ENCODE data around the gene SLC35D2. TPM values are rescaled to one million over a fixed set of nuclear protein-coding genes. Genes with fewer than 3 reads are reported as not detected.
"Not testable (repeated sequence)": the region's sequence is repeated elsewhere in the genome, so short reads cannot be mapped to it uniquely, and the experiment has no call there.

The SLC35D2 gene
- total and polyA plus RNA-seq, 8 donors, result 13.9 to 27.5 (median 21.2) TPM

GRCh38 chr9:96361668-96362067 is 21.8 kb downstream of the SLC35D2 start:
- FAIRE-seq, result no peak
- no peak for TF ChIP-seq CTCF (IDR thresholded peaks at IDR 0.05)
- no peak for DNase-seq
- H3K4me3 ChIP-seq, result no peak overlapping the region
- H3K27ac ChIP-seq, result no peak overlapping the region
- WGBS, 2 donors, result 97% methylated on average over 6 of the region's 6 CpGs
- no peaks in the 10 kb centered on the region for H3K9me3 ChIP-seq
- ATAC-seq, result no peak
- H3K36me3 ChIP-seq, result peaks cover 0 to 13% (median 0%) of the 10 kb centered on the region in 3 donors
- H3K4me1 ChIP-seq, result no peaks in the 10 kb centered on the region
- intact Hi-C loops (cut with DNase I), result no loop called here
- H3K27me3 ChIP-seq, result no peaks in the 10 kb centered on the region

GRCh38 chr9:96360976-96361375 is 22.5 kb downstream of the SLC35D2 start:
- FAIRE-seq, result no peak
- ATAC-seq, result no peak
- intact Hi-C loops (cut with DNase I), result no loop called here
- no peak for TF ChIP-seq CTCF (IDR thresholded peaks at IDR 0.05)
- H3K4me3 ChIP-seq, result no peak overlapping the region
- 89 to 94% methylated on average over 2 of the region's 2 CpGs for WGBS, 2 donors
- DNase-seq, result no peak
- H3K27ac ChIP-seq, result no peak overlapping the region
- peaks cover 0 to 20% (median 0%) of the 10 kb centered on the region in 3 donors for H3K36me3 ChIP-seq
- H3K9me3 ChIP-seq, result no peaks in the 10 kb centered on the region
- no peaks in the 10 kb centered on the region for H3K4me1 ChIP-seq
- no peaks in the 10 kb centered on the region for H3K27me3 ChIP-seq

GRCh38 chr9:96360523-96360922 is 23.0 kb downstream of the SLC35D2 start:
- FAIRE-seq, result not testable (repeated sequence)
- H3K36me3 ChIP-seq, result peaks cover 0 to 24% (median 3%) of the 10 kb centered on the region in 3 donors
- WGBS, 2 donors, result 94 to 100% methylated on average over 6 of the region's 6 CpGs

GRCh38 chr9:96350866-96351265 is 32.6 kb downstream of the SLC35D2 start:
- no peak for TF ChIP-seq CTCF (IDR thresholded peaks at IDR 0.05)
- WGBS, 2 donors, result 93 to 97% methylated on average over 1 of the region's 1 CpG
- Histone ChIP-seq H3K4me1 (no peaks in the 10 kb centered on the region), H3K9me3 (no peaks in the 10 kb centered on the region), H3K27ac (no peak overlapping the region), H3K4me3 (no peak overlapping the region), H3K36me3 (peaks cover 0 to 4% (median 3%) of the 10 kb centered on the region in 3 donors), H3K27me3 (no peaks in the 10 kb centered on the region)
- ATAC-seq (no peak), FAIRE-seq (no peak), DNase-seq (no peak)
- intact Hi-C loops (cut with DNase I), result no loop called here

More at GRCh38 chr9:96360523-96360922, 23.0 kb downstream of the SLC35D2 start:
- H3K27ac ChIP-seq; H3K9me3 ChIP-seq; intact Hi-C loops (cut with DNase I); H3K4me1 ChIP-seq; H3K4me3 ChIP-seq; ATAC-seq; DNase-seq; H3K27me3 ChIP-seq: not testable (repeated sequence)

GRCh38 chr9:96348261-96348660 is 35.2 kb downstream of the SLC35D2 start:
- FAIRE-seq, result no peak
- H3K4me1 ChIP-seq, result peaks cover 0 to 8% (median 0%) of the 10 kb centered on the region in 3 donors
- 97 to 99% methylated on average over 5 of the region's 5 CpGs for WGBS, 2 donors
- no peak for DNase-seq
- H3K27ac ChIP-seq, result no peak overlapping the region
- no peaks in the 10 kb centered on the region for H3K36me3 ChIP-seq
- intact Hi-C loops (cut with DNase I), result no loop called here
- H3K27me3 ChIP-seq, result no peaks in the 10 kb centered on the region
- no peaks in the 10 kb centered on the region for H3K9me3 ChIP-seq
- TF ChIP-seq CTCF (IDR thresholded peaks at IDR 0.05), result no peak
- ATAC-seq, result no peak
- H3K4me3 ChIP-seq, result no peak overlapping the region

Measured in pancreas (tissue), 10 donors.